ENCODE measurements around the gene RGS6.

GRCh38 chr14:72336311-72336980 is 404.2 kb downstream of the RGS6 start:
- TF ChIP-seq, protein P1, sequence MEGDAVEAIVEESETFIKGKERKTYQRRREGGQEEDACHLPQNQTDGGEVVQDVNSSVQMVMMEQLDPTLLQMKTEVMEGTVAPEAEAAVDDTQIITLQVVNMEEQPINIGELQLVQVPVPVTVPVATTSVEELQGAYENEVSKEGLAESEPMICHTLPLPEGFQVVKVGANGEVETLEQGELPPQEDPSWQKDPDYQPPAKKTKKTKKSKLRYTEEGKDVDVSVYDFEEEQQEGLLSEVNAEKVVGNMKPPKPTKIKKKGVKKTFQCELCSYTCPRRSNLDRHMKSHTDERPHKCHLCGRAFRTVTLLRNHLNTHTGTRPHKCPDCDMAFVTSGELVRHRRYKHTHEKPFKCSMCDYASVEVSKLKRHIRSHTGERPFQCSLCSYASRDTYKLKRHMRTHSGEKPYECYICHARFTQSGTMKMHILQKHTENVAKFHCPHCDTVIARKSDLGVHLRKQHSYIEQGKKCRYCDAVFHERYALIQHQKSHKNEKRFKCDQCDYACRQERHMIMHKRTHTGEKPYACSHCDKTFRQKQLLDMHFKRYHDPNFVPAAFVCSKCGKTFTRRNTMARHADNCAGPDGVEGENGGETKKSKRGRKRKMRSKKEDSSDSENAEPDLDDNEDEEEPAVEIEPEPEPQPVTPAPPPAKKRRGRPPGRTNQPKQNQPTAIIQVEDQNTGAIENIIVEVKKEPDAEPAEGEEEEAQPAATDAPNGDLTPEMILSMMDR (IDR thresholded peaks at IDR 0.05): no peak
- no peak for TF ChIP-seq POLR2A (IDR thresholded peaks at IDR 0.05)
- no peak for TF ChIP-seq POLR2AphosphoS5 (IDR thresholded peaks at IDR 0.05)
- TF ChIP-seq EP300 (IDR thresholded peaks at IDR 0.05): no peak
